ENCODE measurements around the gene WDR11. TPM values are rescaled to one million over a fixed set of nuclear protein-coding genes. Genes with fewer than 3 reads are reported as not detected.

Gene WDR11
- total and polyA plus RNA-seq, 9 of the 15 experiments (the other 6 are each of a cell fraction or from before 2014, with no cell fraction given) = 12.4 to 50.7 (median 23.6) TPM

GRCh38 chr10:120926611-120927010 lies 75.4 kb downstream of the WDR11 start:
- in situ Hi-C loops (cut with MboI) = loop anchor here (25.0 kb wide), 1 partner anchor 986 kb away; no protein-coding TSS in a partner anchor
- ATAC-seq = no peak

More at GRCh38 chr10:120926611-120927010, 75.4 kb downstream of the WDR11 start:
- DNase-seq (ENCODE audit: extremely low read depth in 1 of 4, low spot score in 3 of 4) = no peak
- H3K9me1 ChIP-seq (ENCODE audit: control insufficient read depth, insufficient read depth, low read length) = no peaks in the 10 kb centered on the region
- no peak overlapping the region for H3K27ac ChIP-seq (ENCODE audit: extremely low read depth, low read depth, low read length)
- no peaks in the 10 kb centered on the region for H3K79me2 ChIP-seq (ENCODE audit: control insufficient read depth, insufficient read depth, low read length)
- H2AFZ ChIP-seq (ENCODE audit: low read depth, low read length) = no peak overlapping the region
- H3K9me3 ChIP-seq (replicated peaks; ENCODE audit: control insufficient read depth, insufficient read depth, low read depth, low read length) = no peaks in the 10 kb centered on the region
- no peak for TF ChIP-seq ZFP1 (CRISPR knock-in tag; IDR thresholded peaks at IDR 0.05)
- TF ChIP-seq FOXK1 (CRISPR knock-in tag; IDR thresholded peaks at IDR 0.05; ENCODE audit: borderline replicate concordance) = no peak
- TF ChIP-seq ZNF655 (CRISPR knock-in tag; IDR thresholded peaks at IDR 0.05) = no peak
- TF ChIP-seq, protein P1, sequence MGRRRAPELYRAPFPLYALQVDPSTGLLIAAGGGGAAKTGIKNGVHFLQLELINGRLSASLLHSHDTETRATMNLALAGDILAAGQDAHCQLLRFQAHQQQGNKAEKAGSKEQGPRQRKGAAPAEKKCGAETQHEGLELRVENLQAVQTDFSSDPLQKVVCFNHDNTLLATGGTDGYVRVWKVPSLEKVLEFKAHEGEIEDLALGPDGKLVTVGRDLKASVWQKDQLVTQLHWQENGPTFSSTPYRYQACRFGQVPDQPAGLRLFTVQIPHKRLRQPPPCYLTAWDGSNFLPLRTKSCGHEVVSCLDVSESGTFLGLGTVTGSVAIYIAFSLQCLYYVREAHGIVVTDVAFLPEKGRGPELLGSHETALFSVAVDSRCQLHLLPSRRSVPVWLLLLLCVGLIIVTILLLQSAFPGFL (CRISPR knock-in tag; IDR thresholded peaks at IDR 0.05) = no peak
- TF ChIP-seq DNMT1 (IDR thresholded peaks at IDR 0.05) = no peak
- TF ChIP-seq MIER1 (IDR thresholded peaks at IDR 0.05; ENCODE audit: low read depth) = no peak
- TF ChIP-seq ETV1 (tag; conservative IDR thresholded peaks at IDR 0.05; ENCODE audit: low read depth) = no peak
- TF ChIP-seq HNRNPL (IDR thresholded peaks at IDR 0.05; ENCODE audit: low read depth, low read length) = no peak
- no peak for TF ChIP-seq MEIS2 (IDR thresholded peaks at IDR 0.05; ENCODE audit: partially characterized antibody)
- TF ChIP-seq ATF7 (IDR thresholded peaks at IDR 0.05) = no peak
- no peak for TF ChIP-seq CBFA2T3 (IDR thresholded peaks at IDR 0.05)
- TF ChIP-seq TFAM (CRISPR knock-in tag; conservative IDR thresholded peaks at IDR 0.05) = no peak
- no peak for TF ChIP-seq EP300 (IDR thresholded peaks at IDR 0.05; ENCODE audit: low read length)
- TF ChIP-seq, protein P2, sequence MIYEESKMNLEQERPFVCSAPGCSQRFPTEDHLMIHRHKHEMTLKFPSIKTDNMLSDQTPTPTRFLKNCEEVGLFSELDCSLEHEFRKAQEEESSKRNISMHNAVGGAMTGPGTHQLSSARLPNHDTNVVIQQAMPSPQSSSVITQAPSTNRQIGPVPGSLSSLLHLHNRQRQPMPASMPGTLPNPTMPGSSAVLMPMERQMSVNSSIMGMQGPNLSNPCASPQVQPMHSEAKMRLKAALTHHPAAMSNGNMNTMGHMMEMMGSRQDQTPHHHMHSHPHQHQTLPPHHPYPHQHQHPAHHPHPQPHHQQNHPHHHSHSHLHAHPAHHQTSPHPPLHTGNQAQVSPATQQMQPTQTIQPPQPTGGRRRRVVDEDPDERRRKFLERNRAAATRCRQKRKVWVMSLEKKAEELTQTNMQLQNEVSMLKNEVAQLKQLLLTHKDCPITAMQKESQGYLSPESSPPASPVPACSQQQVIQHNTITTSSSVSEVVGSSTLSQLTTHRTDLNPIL (CRISPR knock-in tag; IDR thresholded peaks at IDR 0.05) = no peak
- no peak for TF ChIP-seq LCOR (CRISPR knock-in tag; IDR thresholded peaks at IDR 0.05)
- TF ChIP-seq NELFE (IDR thresholded peaks at IDR 0.05; ENCODE audit: insufficient read depth, insufficient read length) = no peak
- TF ChIP-seq, protein P3, sequence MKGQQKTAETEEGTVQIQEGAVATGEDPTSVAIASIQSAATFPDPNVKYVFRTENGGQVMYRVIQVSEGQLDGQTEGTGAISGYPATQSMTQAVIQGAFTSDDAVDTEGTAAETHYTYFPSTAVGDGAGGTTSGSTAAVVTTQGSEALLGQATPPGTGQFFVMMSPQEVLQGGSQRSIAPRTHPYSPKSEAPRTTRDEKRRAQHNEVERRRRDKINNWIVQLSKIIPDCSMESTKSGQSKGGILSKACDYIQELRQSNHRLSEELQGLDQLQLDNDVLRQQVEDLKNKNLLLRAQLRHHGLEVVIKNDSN (CRISPR knock-in tag; IDR thresholded peaks at IDR 0.05) = no peak
- TF ChIP-seq MLLT1 (IDR thresholded peaks at IDR 0.05) = no peak
- TF ChIP-seq ZNF785 (CRISPR knock-in tag; IDR thresholded peaks at IDR 0.05) = no peak
- H3K4me3 ChIP-seq = no peak overlapping the region
- WGBS (ENCODE audit: insufficient coverage, low coverage, missing lambda C conversion rate) = 0% methylated on average over 3 of the region's 6 CpGs
- intact Hi-C loops (cut with micrococcal nuclease) = no loop called here
- BruUV-seq (replicated peaks) = no TSS peak
- H3K4me1 ChIP-seq (replicated peaks in 1 of 2; ENCODE audit: control insufficient read depth in 2 of 2, insufficient read depth in 2 of 2, low read length in 2 of 2) = no peaks in the 10 kb centered on the region
- peaks cover 0 to 10% of the 10 kb centered on the region in 2 experiments; a peak in 2 of 5 replicates for H3K27me3 ChIP-seq (ENCODE audit: control insufficient read depth in 2 of 2, insufficient read depth in 2 of 2, low read length in 2 of 2)
- no peaks in the 10 kb centered on the region for H3K36me3 ChIP-seq (ENCODE audit: control insufficient read depth, insufficient read depth, low read length)
- no peak overlapping the region for H3K9ac ChIP-seq (ENCODE audit: insufficient read depth in 1 of 2, low read depth in 2 of 2, low read length in 2 of 2)
- no peak for FAIRE-seq
- ChIA-PET POLR2A (interaction anchor here (0.5 kb wide), 1 partner anchor 39 kb away, joined by 3 read pairs; no protein-coding TSS in a partner anchor), CTCF (ENCODE audit: low intra/inter-chr PET ratio) (no interaction called here)
- no peaks in the 10 kb centered on the region for H4K20me1 ChIP-seq (replicated peaks; ENCODE audit: control insufficient read depth, insufficient read depth, low read length)
- no peak overlapping the region for H3K4me2 ChIP-seq (ENCODE audit: insufficient read depth, low read length)

Data from K562 (cell line).